Naive B cell (primary cell): ENCODE data around the gene CDK10. TPM values are rescaled to one million over a fixed set of nuclear protein-coding genes. Genes with fewer than 3 reads are reported as not detected.
A peak's percentile ranks its signal among the peaks of the same experiment; 100 is the strongest.

Experiments used
- ATAC-seq, 2 donors: fragments of 150-1000 bp; cut with Tn5 transposase; 2 replicates each; pipeline ENCODE4 v1.10.0; 2021; ENCODE audit warnings: low read depth in 2 of 2, mild to moderate bottlenecking in 2 of 2, moderate library complexity in 2 of 2
- DNase-seq: peaks from one replicate; pipeline ENCODE4 v3.0.0; 2022
- H3K27ac Mint-ChIP-seq, 6 donors: one replicate each; pipeline ENCODE4 v1.8.0; 2020 to 2022; ENCODE audit warnings: mild to moderate bottlenecking in 6 of 6, mixed read lengths in 6 of 6, moderate library complexity in 5 of 6, inconsistent platforms in 2 of 6
- H3K27me3 Mint-ChIP-seq, 3 donors: one replicate each; pipeline ENCODE4 v1.8.0; 2021 to 2022; ENCODE audit warnings: mixed read lengths in 3 of 3, mild to moderate bottlenecking in 1 of 3
- H3K36me3 Mint-ChIP-seq, 2 donors: one replicate each; pipeline ENCODE4 v1.8.0; 2020 to 2022; ENCODE audit warnings: mixed read lengths in 2 of 2, inconsistent platforms in 1 of 2, mild to moderate bottlenecking in 1 of 2
- H3K4me1 Mint-ChIP-seq, 3 donors: one replicate each; pipeline ENCODE4 v1.8.0; 2020 to 2022; ENCODE audit warnings: mixed read lengths in 3 of 3, inconsistent platforms in 1 of 3, mild to moderate bottlenecking in 1 of 3, moderate library complexity in 1 of 3
- H3K4me3 Mint-ChIP-seq, 8 donors: one replicate each; pipeline ENCODE4 v1.8.0; 2020 to 2022; ENCODE audit warnings: mild to moderate bottlenecking in 8 of 8, mixed read lengths in 8 of 8, moderate library complexity in 8 of 8, inconsistent platforms in 2 of 8
- H3K9me3 Mint-ChIP-seq, 7 donors: one replicate each; pipeline ENCODE4 v1.8.0; 2020 to 2022; ENCODE audit warnings: mixed read lengths in 7 of 7, mild to moderate bottlenecking in 5 of 7, inconsistent platforms in 2 of 7, moderate library complexity in 1 of 7
- polyA plus RNA-seq, 6 donors: library from polyadenylated mRNA; unstranded; fragments of 300-500 nt; fragmentation: Illumina TruSeq; gene quantifications; one replicate each; pipeline ENCODE4 v1.2.3, GENCODE V29; 2021; ENCODE audit warnings: low read depth in 6 of 6

The CDK10 gene
- polyA plus RNA-seq, 6 donors from 2014 or later = 16.7 to 27.7 (median 19.6) TPM

GRCh38 chr16:89742948-89743347, 56.5 kb downstream of the CDK10 start:
- no peak for DNase-seq
- Mint-ChIP-seq H3K4me3 (no peak overlapping the region), H3K27ac (peak overlapping the region in 3 of 6 donors; percentile 34 to 82 (median 60)), H3K36me3 (no peaks in the 10 kb centered on the region), H3K9me3 (no peaks in the 10 kb centered on the region), H3K27me3 (no peaks in the 10 kb centered on the region), H3K4me1 (peaks cover 0 to 5% (median 5%) of the 10 kb centered on the region in 3 donors)
- ATAC-seq = no peak

DNA sequence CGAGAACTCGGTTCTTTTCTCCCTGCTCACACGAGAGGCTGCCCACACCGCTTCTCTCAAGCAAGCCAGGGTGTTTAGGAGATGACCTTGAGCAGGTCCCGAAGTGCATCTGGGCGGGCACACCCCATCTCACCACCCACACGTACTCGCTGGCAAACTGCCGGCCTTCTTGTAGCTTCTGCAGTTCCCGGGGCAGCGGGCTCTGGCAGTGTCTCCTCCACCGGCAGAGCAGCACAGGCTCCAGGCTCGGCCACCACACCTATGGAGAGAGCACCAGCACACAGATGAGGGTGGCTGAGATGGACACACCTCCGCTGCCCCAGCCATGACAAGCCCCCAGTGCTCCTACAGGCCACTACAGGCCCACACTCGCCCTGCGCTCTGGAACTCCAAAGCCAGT, 58.3 kb downstream of the CDK10 start:
- peak overlapping the region in 1 of 6 donors; percentile 69 for H3K27ac Mint-ChIP-seq
- H3K4me3 Mint-ChIP-seq = no peak overlapping the region
- no peaks in the 10 kb centered on the region for H3K36me3 Mint-ChIP-seq
- H3K9me3 Mint-ChIP-seq = no peaks in the 10 kb centered on the region
- peaks cover 3 to 11% (median 10%) of the 10 kb centered on the region in 3 donors for H3K4me1 Mint-ChIP-seq
- ATAC-seq = no peak
- no peak for DNase-seq
- no peaks in the 10 kb centered on the region for H3K27me3 Mint-ChIP-seq

Other genes with a start within 250 kb of the CDK10 start
- gene ANKRD11, start 196.1 kb upstream of the CDK10 start, polyA plus RNA-seq = 10 to 100 TPM in 3 of 6 donors, 1 to 10 TPM in 2, under 1 TPM in 1; 0.78 to 24.8 (median 10.1) TPM
- 10 to 100 TPM; 34.8 to 54.1 (median 40.0) TPM for gene SPG7, start 178.3 kb upstream of the CDK10 start, polyA plus RNA-seq
- gene RPL13, start 126.0 kb upstream of the CDK10 start, polyA plus RNA-seq = 1,000 to 10,000 TPM; 3,620 to 5,980 (median 5,028) TPM
- gene CPNE7, start 110.9 kb upstream of the CDK10 start, polyA plus RNA-seq = not detected
- not detected for gene DPEP1, start 73.0 kb upstream of the CDK10 start, polyA plus RNA-seq
- gene CHMP1A, start 29.0 kb upstream of the CDK10 start, polyA plus RNA-seq = 10 to 100 TPM; 63.0 to 91.4 (median 73.5) TPM
- gene SPATA33, start 28.9 kb upstream of the CDK10 start, polyA plus RNA-seq = 1 to 10 TPM in 5 of 6 donors, not detected in 1; 1.5 to 3.2 (median 2.5) TPM
- 10 to 100 TPM in 1 of 6 donors, 1 to 10 TPM in 5; 5.9 to 18.8 (median 8.6) TPM for gene SPATA2L, start 15.0 kb downstream of the CDK10 start, polyA plus RNA-seq
- gene VPS9D1, start 34.2 kb downstream of the CDK10 start, polyA plus RNA-seq = under 1 TPM in 5 of 6 donors, not detected in 1; 0.14 to 0.88 (median 0.51) TPM
- gene ZNF276, start 34.8 kb downstream of the CDK10 start, polyA plus RNA-seq = 10 to 100 TPM in 2 of 6 donors, 1 to 10 TPM in 3, under 1 TPM in 1; 0.22 to 32.6 (median 8.3) TPM
- gene FANCA, start 130.0 kb downstream of the CDK10 start, polyA plus RNA-seq = 10 to 100 TPM; 11.7 to 30.5 (median 17.4) TPM
- under 1 TPM in 3 of 6 donors, not detected in 3; 0.09 to 0.57 (median 0.20) TPM for gene SPIRE2, start 141.8 kb downstream of the CDK10 start, polyA plus RNA-seq
- 100 to 1,000 TPM in 5 of 6 donors, 10 to 100 TPM in 1; 88.4 to 135 (median 108) TPM for gene TCF25, start 186.9 kb downstream of the CDK10 start, polyA plus RNA-seq
- gene MC1R, start 232.2 kb downstream of the CDK10 start, polyA plus RNA-seq = under 1 TPM in 5 of 6 donors, not detected in 1; 0.12 to 0.62 (median 0.48) TPM
- 10 to 100 TPM in 1 of 6 donors, 1 to 10 TPM in 4, under 1 TPM in 1; 0.99 to 12.2 (median 5.0) TPM for gene TUBB3, start 236.7 kb downstream of the CDK10 start, polyA plus RNA-seq